HEK293 (cell line): ENCODE results near the gene NDUFS8.

ENCODE experiments used
- KLF7 ChIP-seq: fragments of 450-650 bp; formaldehyde crosslinking; IDR thresholded peaks from 2 replicates; pipeline ENCODE4 v1.5.1; 2016; ENCODE audit warnings: missing biosample characterization, missing genetic modification characterization, borderline replicate concordance
- PBX3 ChIP-seq: sonication (generic); formaldehyde crosslinking; IDR thresholded peaks from 2 replicates; pipeline ENCODE4 v1.8.1; 2022; ENCODE audit warnings: mild to moderate bottlenecking, moderate library complexity, missing genetic modification reagents
- SETDB1 ChIP-seq: IDR thresholded peaks from one replicate; pipeline ENCODE4 v1.6.1; 2017; ENCODE audit warnings: mild to moderate bottlenecking, low read length, moderate library complexity, mixed read lengths; ENCODE audit not compliant: insufficient read length
- ZBTB10 ChIP-seq: fragments of 450-650 bp; formaldehyde crosslinking; IDR thresholded peaks from 2 replicates; pipeline ENCODE4 v1.5.1; 2016; ENCODE audit warnings: missing biosample characterization, missing genetic modification characterization
- ZNF10 ChIP-seq: fragments of 450-650 bp; formaldehyde crosslinking; IDR thresholded peaks from 2 replicates; pipeline ENCODE4 v1.5.1; 2017; ENCODE audit warnings: missing biosample characterization, missing genetic modification characterization
- ZNF140 ChIP-seq: fragments of 450-650 bp; formaldehyde crosslinking; IDR thresholded peaks from 2 replicates; pipeline ENCODE4 v1.5.1; 2016; ENCODE audit warnings: missing biosample characterization, missing genetic modification characterization
- ZNF274 ChIP-seq, 2 experiments: fragments of 200-500 bp in 1 of 2; fragments of 450-650 bp in 1 of 2; sonication (Bioruptor generic) in 1 of 2; formaldehyde crosslinking in 1 of 2; IDR thresholded peaks; 2 replicates each; pipeline versions ENCODE4 v1.5.1 to v1.6.1; 2014 to 2016; ENCODE audit warnings: borderline replicate concordance in 1 of 2, inconsistent platforms in 1 of 2, low read length in 1 of 2, missing biosample characterization in 1 of 2, missing genetic modification characterization in 1 of 2
- ZNF416 ChIP-seq: fragments of 450-650 bp; formaldehyde crosslinking; IDR thresholded peaks from 2 replicates; pipeline ENCODE4 v1.5.1; 2016; ENCODE audit warnings: missing biosample characterization, missing genetic modification characterization
- ZNF473 ChIP-seq: fragments of 450-650 bp; formaldehyde crosslinking; IDR thresholded peaks from 2 replicates; pipeline ENCODE4 v1.5.1; 2017; ENCODE audit warnings: missing biosample characterization, missing genetic modification characterization
- ZNF571 ChIP-seq: fragments of 450-650 bp; formaldehyde crosslinking; IDR thresholded peaks from 2 replicates; pipeline ENCODE4 v1.5.0; 2017; ENCODE audit warnings: missing biosample characterization, missing genetic modification characterization
- TF ChIP-seq, protein P1 (sequence below): fragments of 450-650 bp; formaldehyde crosslinking; IDR thresholded peaks from 2 replicates; pipeline ENCODE4 v1.5.1; 2016; ENCODE audit warnings: missing biosample characterization, missing genetic modification characterization
- TF ChIP-seq, protein P2 (sequence below): fragments of 450-650 bp; formaldehyde crosslinking; IDR thresholded peaks from 2 replicates; pipeline ENCODE4 v1.5.1; 2016; ENCODE audit warnings: missing biosample characterization, missing genetic modification characterization, low read depth

DNA sequence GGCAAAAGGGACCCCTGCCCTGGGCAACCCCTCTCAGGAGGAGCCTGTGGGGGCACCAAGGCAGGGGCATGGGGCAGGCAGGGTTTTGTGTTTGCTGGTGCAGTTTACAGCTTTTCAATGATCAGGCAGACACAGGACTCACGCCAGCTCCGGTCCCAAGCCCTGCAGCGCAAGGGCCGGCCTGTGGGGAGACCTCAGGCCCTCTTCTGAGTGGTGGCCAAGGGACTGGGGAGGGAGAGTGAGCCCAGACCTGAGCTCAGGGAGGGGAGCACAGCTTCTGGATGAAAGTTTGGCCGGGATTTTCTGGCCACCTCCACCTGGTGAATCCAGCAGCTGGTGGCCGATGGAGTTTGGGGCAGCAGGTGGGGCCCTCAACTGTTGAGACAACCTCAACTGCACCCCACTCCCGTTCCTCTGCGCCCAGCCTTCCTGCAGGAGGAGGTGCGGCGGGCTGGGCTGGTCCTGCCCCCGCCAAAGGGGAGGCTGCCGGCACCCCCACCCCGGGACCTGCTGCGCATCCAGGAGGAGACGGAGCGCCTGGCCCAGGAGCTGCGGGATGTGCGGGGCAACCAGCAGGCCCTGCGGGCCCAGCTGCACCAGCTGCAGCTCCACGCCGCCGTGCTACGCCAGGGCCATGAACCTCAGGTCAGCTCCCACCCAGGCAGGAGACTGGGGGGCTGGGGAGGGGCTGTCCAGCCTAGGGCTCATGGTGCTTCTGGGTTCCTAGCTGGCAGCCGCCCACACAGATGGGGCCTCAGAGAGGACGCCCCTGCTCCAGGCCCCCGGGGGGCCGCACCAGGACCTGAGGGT lies 11.9 kb downstream of the NDUFS8 start:
- TF ChIP-seq, protein P1, sequence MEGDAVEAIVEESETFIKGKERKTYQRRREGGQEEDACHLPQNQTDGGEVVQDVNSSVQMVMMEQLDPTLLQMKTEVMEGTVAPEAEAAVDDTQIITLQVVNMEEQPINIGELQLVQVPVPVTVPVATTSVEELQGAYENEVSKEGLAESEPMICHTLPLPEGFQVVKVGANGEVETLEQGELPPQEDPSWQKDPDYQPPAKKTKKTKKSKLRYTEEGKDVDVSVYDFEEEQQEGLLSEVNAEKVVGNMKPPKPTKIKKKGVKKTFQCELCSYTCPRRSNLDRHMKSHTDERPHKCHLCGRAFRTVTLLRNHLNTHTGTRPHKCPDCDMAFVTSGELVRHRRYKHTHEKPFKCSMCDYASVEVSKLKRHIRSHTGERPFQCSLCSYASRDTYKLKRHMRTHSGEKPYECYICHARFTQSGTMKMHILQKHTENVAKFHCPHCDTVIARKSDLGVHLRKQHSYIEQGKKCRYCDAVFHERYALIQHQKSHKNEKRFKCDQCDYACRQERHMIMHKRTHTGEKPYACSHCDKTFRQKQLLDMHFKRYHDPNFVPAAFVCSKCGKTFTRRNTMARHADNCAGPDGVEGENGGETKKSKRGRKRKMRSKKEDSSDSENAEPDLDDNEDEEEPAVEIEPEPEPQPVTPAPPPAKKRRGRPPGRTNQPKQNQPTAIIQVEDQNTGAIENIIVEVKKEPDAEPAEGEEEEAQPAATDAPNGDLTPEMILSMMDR (tag by site-specific recombination), result no peak
- no peak for TF ChIP-seq ZNF416 (tag by site-specific recombination)
- TF ChIP-seq SETDB1, result no peak
- TF ChIP-seq, protein P2, sequence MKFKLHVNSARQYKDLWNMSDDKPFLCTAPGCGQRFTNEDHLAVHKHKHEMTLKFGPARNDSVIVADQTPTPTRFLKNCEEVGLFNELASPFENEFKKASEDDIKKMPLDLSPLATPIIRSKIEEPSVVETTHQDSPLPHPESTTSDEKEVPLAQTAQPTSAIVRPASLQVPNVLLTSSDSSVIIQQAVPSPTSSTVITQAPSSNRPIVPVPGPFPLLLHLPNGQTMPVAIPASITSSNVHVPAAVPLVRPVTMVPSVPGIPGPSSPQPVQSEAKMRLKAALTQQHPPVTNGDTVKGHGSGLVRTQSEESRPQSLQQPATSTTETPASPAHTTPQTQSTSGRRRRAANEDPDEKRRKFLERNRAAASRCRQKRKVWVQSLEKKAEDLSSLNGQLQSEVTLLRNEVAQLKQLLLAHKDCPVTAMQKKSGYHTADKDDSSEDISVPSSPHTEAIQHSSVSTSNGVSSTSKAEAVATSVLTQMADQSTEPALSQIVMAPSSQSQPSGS (tag by site-specific recombination), result no peak
- no peak for TF ChIP-seq ZNF10
- TF ChIP-seq ZNF571 (tag by site-specific recombination), result no peak
- no peak for TF ChIP-seq ZNF274 (IDR thresholded peaks at IDR 0.05; ENCODE audit: low read length)
- TF ChIP-seq ZNF274 (tag by site-specific recombination; IDR thresholded peaks at IDR 0.05; ENCODE audit: borderline replicate concordance), result no peak
- no peak for TF ChIP-seq ZNF140 (tag by site-specific recombination)
- no peak for TF ChIP-seq KLF7 (tag by site-specific recombination)
- TF ChIP-seq PBX3 (CRISPR knock-in tag), result no peak
- TF ChIP-seq ZNF473 (tag by site-specific recombination), result no peak
- no peak for TF ChIP-seq ZBTB10 (tag by site-specific recombination)
